K562 (cell line): ENCODE results near the gene RAB40B.

ENCODE experiments used
- CREB1 ChIP-seq, 2 experiments: sonication (generic) in 1 of 2; formaldehyde crosslinking in 1 of 2; IDR thresholded peaks; 2 replicates each; pipeline versions ENCODE4 v1.6.1 to v1.8.0; 2012 to 2022; ENCODE audit warnings: inconsistent platforms in 1 of 2, mild to moderate bottlenecking in 1 of 2, missing genetic modification reagents in 1 of 2, moderate library complexity in 1 of 2
- ELF1 ChIP-seq: fragments of 200-800 bp; sonication (Bioruptor generic); IDR thresholded peaks from 2 replicates; pipeline ENCODE4 v1.6.1; 2016; ENCODE audit warnings: missing genetic modification characterization, missing compliant biosample characterization
- FOXK2 ChIP-seq, 2 experiments: fragments of 450-650 bp; IDR thresholded peaks in 1 of 2; conservative IDR thresholded peaks in 1 of 2; 2 replicates each; pipeline ENCODE4 v1.6.1; 2016; ENCODE audit warnings: low read depth in 2 of 2, mild to moderate bottlenecking in 1 of 2
- HNRNPLL ChIP-seq: fragments of 200-400 bp; formaldehyde crosslinking; IDR thresholded peaks from 2 replicates; pipeline ENCODE4 v1.6.1; 2017; ENCODE audit warnings: low read length, low read depth, mild to moderate bottlenecking; ENCODE audit not compliant: poor library complexity, severe bottlenecking
- KLF6 ChIP-seq: fragments of 250-450 bp; sonication (Bioruptor Pico); IDR thresholded peaks from 2 replicates; pipeline ENCODE4 v1.4.0; 2020; ENCODE audit warnings: mild to moderate bottlenecking, moderate library complexity, borderline replicate concordance
- POLR2A ChIP-seq: fragments of 450-650 bp; conservative IDR thresholded peaks from 2 replicates; pipeline ENCODE4 v1.6.1; 2016
- TAF1 ChIP-seq: IDR thresholded peaks from 2 replicates; pipeline ENCODE4 v1.6.1; 2011; ENCODE audit warnings: mild to moderate bottlenecking, low read length, moderate library complexity; ENCODE audit not compliant: insufficient read depth, control insufficient read depth, severe bottlenecking; ENCODE audit errors: extremely low read depth
- TEAD2 ChIP-seq: fragments of 450-650 bp; IDR thresholded peaks from 2 replicates; pipeline ENCODE4 v1.6.1; 2016; ENCODE audit warnings: missing genetic modification characterization, control low read depth, missing compliant biosample characterization
- TF ChIP-seq, protein P1 (sequence below): sonication (generic); formaldehyde crosslinking; IDR thresholded peaks from 2 replicates; pipeline ENCODE4 v1.8.1; 2023; ENCODE audit warnings: mild to moderate bottlenecking, missing genetic modification reagents
- TF ChIP-seq, protein P2 (sequence below), 3 experiments: IDR thresholded peaks in 2 of 3; conservative IDR thresholded peaks in 1 of 3; 2 replicates each; pipeline ENCODE4 v1.5.1; 2011 to 2012; ENCODE audit warnings: low read length in 3 of 3, mild to moderate bottlenecking in 3 of 3, control low read depth in 2 of 3, improper control_type of control experiment in 1 of 3, inconsistent platforms in 1 of 3, low read depth in 1 of 3, mixed read lengths in 1 of 3, moderate library complexity in 1 of 3; ENCODE audit not compliant: insufficient read depth in 2 of 3

DNA sequence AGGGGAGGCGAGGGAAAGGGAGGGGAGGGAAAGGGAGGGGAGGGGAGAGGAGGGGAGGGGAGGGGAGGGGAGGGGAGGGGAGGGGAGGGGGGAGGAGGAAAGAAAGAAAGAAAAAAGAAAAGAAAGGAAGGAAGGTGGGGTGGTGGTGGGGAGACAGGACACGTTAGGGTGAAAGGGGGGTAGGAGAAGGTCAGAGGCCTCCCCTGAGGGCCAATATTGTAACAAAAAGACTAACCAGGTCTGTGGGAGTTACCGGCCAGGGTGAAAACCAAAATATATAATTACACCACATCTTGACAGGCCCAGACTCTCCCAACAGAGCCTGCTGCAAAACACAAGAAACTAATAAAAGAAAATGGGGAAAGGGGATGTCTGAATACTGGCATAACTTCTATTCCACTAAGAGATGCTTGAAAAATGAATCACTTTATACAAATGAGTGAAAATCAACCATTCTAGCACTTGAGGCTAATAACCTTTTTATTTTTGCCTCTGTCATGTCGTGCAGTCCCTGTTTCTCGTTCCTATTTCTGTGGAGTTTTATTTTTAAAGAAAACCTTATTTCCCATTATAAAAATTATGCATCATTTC lies 60.2 kb downstream of the RAB40B start:
- TF ChIP-seq CREB1 (IDR thresholded peaks at IDR 0.05), result no peak
- TF ChIP-seq CREB1 (CRISPR knock-in tag; IDR thresholded peaks at IDR 0.05), result no peak
- TF ChIP-seq HNRNPLL, result no peak
- no peak for TF ChIP-seq FOXK2 (conservative IDR thresholded peaks at IDR 0.05 in 1 of 2, IDR thresholded peaks at IDR 0.05 in 1 of 2; ENCODE audit: low read depth in 2 of 2)
- no peak for TF ChIP-seq KLF6 (CRISPR knock-in tag)
- TF ChIP-seq ELF1, result no peak
- TF ChIP-seq, protein P1, sequence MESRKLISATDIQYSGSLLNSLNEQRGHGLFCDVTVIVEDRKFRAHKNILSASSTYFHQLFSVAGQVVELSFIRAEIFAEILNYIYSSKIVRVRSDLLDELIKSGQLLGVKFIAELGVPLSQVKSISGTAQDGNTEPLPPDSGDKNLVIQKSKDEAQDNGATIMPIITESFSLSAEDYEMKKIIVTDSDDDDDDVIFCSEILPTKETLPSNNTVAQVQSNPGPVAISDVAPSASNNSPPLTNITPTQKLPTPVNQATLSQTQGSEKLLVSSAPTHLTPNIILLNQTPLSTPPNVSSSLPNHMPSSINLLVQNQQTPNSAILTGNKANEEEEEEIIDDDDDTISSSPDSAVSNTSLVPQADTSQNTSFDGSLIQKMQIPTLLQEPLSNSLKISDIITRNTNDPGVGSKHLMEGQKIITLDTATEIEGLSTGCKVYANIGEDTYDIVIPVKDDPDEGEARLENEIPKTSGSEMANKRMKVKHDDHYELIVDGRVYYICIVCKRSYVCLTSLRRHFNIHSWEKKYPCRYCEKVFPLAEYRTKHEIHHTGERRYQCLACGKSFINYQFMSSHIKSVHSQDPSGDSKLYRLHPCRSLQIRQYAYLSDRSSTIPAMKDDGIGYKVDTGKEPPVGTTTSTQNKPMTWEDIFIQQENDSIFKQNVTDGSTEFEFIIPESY (CRISPR knock-in tag), result no peak
- no peak for TF ChIP-seq TEAD2 (tag)
- TF ChIP-seq TAF1, result no peak
- no peak for TF ChIP-seq POLR2A
- TF ChIP-seq, protein P2, sequence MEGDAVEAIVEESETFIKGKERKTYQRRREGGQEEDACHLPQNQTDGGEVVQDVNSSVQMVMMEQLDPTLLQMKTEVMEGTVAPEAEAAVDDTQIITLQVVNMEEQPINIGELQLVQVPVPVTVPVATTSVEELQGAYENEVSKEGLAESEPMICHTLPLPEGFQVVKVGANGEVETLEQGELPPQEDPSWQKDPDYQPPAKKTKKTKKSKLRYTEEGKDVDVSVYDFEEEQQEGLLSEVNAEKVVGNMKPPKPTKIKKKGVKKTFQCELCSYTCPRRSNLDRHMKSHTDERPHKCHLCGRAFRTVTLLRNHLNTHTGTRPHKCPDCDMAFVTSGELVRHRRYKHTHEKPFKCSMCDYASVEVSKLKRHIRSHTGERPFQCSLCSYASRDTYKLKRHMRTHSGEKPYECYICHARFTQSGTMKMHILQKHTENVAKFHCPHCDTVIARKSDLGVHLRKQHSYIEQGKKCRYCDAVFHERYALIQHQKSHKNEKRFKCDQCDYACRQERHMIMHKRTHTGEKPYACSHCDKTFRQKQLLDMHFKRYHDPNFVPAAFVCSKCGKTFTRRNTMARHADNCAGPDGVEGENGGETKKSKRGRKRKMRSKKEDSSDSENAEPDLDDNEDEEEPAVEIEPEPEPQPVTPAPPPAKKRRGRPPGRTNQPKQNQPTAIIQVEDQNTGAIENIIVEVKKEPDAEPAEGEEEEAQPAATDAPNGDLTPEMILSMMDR (IDR thresholded peaks at IDR 0.05 in 2 of 3, conservative IDR thresholded peaks at IDR 0.05 in 1 of 3; ENCODE audit: insufficient read depth in 2 of 3, low read depth in 1 of 3, low read length in 3 of 3), result no peak
